K562 (cell line): ENCODE measurements around the gene NUP62CL. TPM values are rescaled to one million over a fixed set of nuclear protein-coding genes. Genes with fewer than 3 reads are reported as not detected.
A peak's percentile ranks its signal among the peaks of the same experiment; 100 is the strongest.

Experiments used
- CREM ChIP-seq: IDR thresholded peaks from 2 replicates; pipeline ENCODE4 v1.6.1; 2014; ENCODE audit warnings: antibody characterized with exemption, low read depth
- E2F3 ChIP-seq: fragments of 250-450 bp; sonication (Bioruptor Pico); IDR thresholded peaks from 2 replicates; pipeline ENCODE4 v1.4.0; 2020; ENCODE audit warnings: mild to moderate bottlenecking
- ESRRA ChIP-seq: fragments of 450-650 bp; IDR thresholded peaks from 2 replicates; pipeline ENCODE4 v1.6.1; 2014; ENCODE audit warnings: low read depth, mild to moderate bottlenecking, moderate library complexity, borderline replicate concordance
- FOXK2 ChIP-seq, 2 experiments: fragments of 450-650 bp; IDR thresholded peaks in 1 of 2; conservative IDR thresholded peaks in 1 of 2; 2 replicates each; pipeline ENCODE4 v1.6.1; 2016; ENCODE audit warnings: low read depth in 2 of 2, mild to moderate bottlenecking in 1 of 2
- GATAD2B ChIP-seq: fragments of 450-650 bp; IDR thresholded peaks from 2 replicates; pipeline ENCODE4 v1.6.1; 2017; ENCODE audit warnings: mild to moderate bottlenecking, borderline replicate concordance
- JUN ChIP-seq, 2 experiments: sonication (generic) in 1 of 2; formaldehyde crosslinking in 1 of 2; IDR thresholded peaks; 2 replicates each; pipeline versions ENCODE4 v1.6.1 to v1.8.0; 2012 to 2022; ENCODE audit warnings: borderline replicate concordance in 2 of 2, mild to moderate bottlenecking in 2 of 2, improper control_type of control experiment in 1 of 2, low read depth in 1 of 2, low read length in 1 of 2, missing genetic modification reagents in 1 of 2
- KDM2B ChIP-seq: fragments of 250-450 bp; sonication (Bioruptor Pico); IDR thresholded peaks from 2 replicates; pipeline ENCODE4 v1.8.0; 2021; ENCODE audit warnings: mild to moderate bottlenecking, moderate library complexity
- MTA1 ChIP-seq: fragments of 450-650 bp; IDR thresholded peaks from 2 replicates; pipeline ENCODE4 v1.6.1; 2017; ENCODE audit warnings: borderline replicate concordance
- NEUROD1 ChIP-seq: fragments of 150-350 bp; IDR thresholded peaks from 2 replicates; pipeline ENCODE4 v1.6.1; 2014; ENCODE audit warnings: borderline replicate concordance, low read length, low read depth; ENCODE audit not compliant: partially characterized antibody
- NRF1 ChIP-seq, 2 experiments: fragments of 450-650 bp; IDR thresholded peaks in 1 of 2; conservative IDR thresholded peaks in 1 of 2; 2 replicates each; pipeline ENCODE4 v1.6.1; 2014; ENCODE audit warnings: mild to moderate bottlenecking in 2 of 2
- PBX2 ChIP-seq, 2 experiments: IDR thresholded peaks in 1 of 2; conservative IDR thresholded peaks in 1 of 2; 2 replicates each; pipeline ENCODE4 v1.6.1; 2016; ENCODE audit warnings: low read depth in 2 of 2, mild to moderate bottlenecking in 1 of 2, missing compliant biosample characterization in 1 of 2, missing genetic modification characterization in 1 of 2, moderate library complexity in 1 of 2
- RBM22 ChIP-seq: fragments of 200-400 bp; formaldehyde crosslinking; IDR thresholded peaks from 2 replicates; pipeline ENCODE4 v1.6.1; 2018; ENCODE audit warnings: low read length, low read depth; ENCODE audit not compliant: poor library complexity, severe bottlenecking
- RUNX1 ChIP-seq: sonication (generic); IDR thresholded peaks from 2 replicates; pipeline ENCODE4 v1.6.1; 2016; ENCODE audit warnings: antibody characterized with exemption, low read depth
- TCF7L2 ChIP-seq: fragments of 150-350 bp; IDR thresholded peaks from 2 replicates; pipeline ENCODE4 v1.6.1; 2016; ENCODE audit warnings: low read depth, mild to moderate bottlenecking, low read length, moderate library complexity
- ZBTB43 ChIP-seq: sonication (generic); formaldehyde crosslinking; IDR thresholded peaks from 2 replicates; pipeline ENCODE4 v1.8.0; 2023; ENCODE audit warnings: mild to moderate bottlenecking, missing genetic modification reagents
- ZKSCAN1 ChIP-seq: fragments of 150-350 bp; IDR thresholded peaks from 2 replicates; pipeline ENCODE4 v1.6.1; 2016; ENCODE audit warnings: low read depth, low read length
- ZNF134 ChIP-seq: fragments of 250-450 bp; sonication (Bioruptor Pico); conservative IDR thresholded peaks from 2 replicates; pipeline ENCODE4 v1.4.0; 2020
- ZNF140 ChIP-seq: fragments of 250-450 bp; sonication (Bioruptor Pico); IDR thresholded peaks from 2 replicates; pipeline ENCODE4 v1.8.0; 2021; ENCODE audit warnings: moderate library complexity, mild to moderate bottlenecking, inconsistent platforms
- ZNF23 ChIP-seq: fragments of 250-450 bp; sonication (Bioruptor Pico); IDR thresholded peaks from 2 replicates; pipeline ENCODE4 v1.4.0; 2020; ENCODE audit warnings: mild to moderate bottlenecking
- ZNF347 ChIP-seq: fragments of 450-650 bp; formaldehyde crosslinking; IDR thresholded peaks from 2 replicates; pipeline ENCODE4 v1.4.0; 2020; ENCODE audit warnings: low read depth, mild to moderate bottlenecking, moderate library complexity
- ZNF41 ChIP-seq: fragments of 250-450 bp; sonication (Bioruptor Pico); conservative IDR thresholded peaks from 2 replicates; pipeline ENCODE4 v1.4.0; 2020; ENCODE audit warnings: mild to moderate bottlenecking
- ZNF512 ChIP-seq: IDR thresholded peaks from 2 replicates; pipeline ENCODE4 v1.6.1; 2016; ENCODE audit warnings: missing genetic modification characterization, missing compliant biosample characterization
- ZNF707 ChIP-seq: fragments of 250-450 bp; sonication (Bioruptor Pico); conservative IDR thresholded peaks from 2 replicates; pipeline ENCODE4 v1.8.0; 2022; ENCODE audit warnings: inconsistent platforms, mild to moderate bottlenecking, moderate library complexity
- polyA plus RNA-seq, 8 experiments: library from polyadenylated mRNA; depleted of rRNA in 4 of 8; stranded (reverse) in 5 of 8; unstranded in 3 of 8; fragments of >200 nt; fragmentation: Nextera tagmentation in 2 of 8; fragmentation: Illumina TruSeq in 1 of 8; extraction: Ambion mirVana in 2 of 8; extraction: Trizol in 1 of 8; gene quantifications; 2 replicates each; pipeline versions ENCODE4 v1.2.1 to v1.2.3, GENCODE V29; 2011 to 2014; ENCODE audit warnings: inconsistent platforms in 1 of 8, missing spikeins in 1 of 8
- total RNA-seq, 7 experiments: library from RNA; depleted of rRNA in 6 of 7; stranded (reverse); fragments of >200 nt in 6 of 7; fragmentation: Illumina TruSeq in 2 of 7; extraction: Trizol in 2 of 7; gene quantifications; 2 replicates each; pipeline versions ENCODE4 v1.2.1 to v1.2.3, GENCODE V29; 2011 to 2021; ENCODE audit warnings: low replicate concordance in 1 of 7

The NUP62CL gene
- total and polyA plus RNA-seq, 9 of the 15 experiments (the other 6 are each of a cell fraction or from before 2014, with no cell fraction given) = 29.7 to 101 (median 42.7) TPM

GRCh38 chrX:107118322-107119147, 87.7 kb downstream of the NUP62CL start, which contains the start of gene RBM41 (continued):
- TF ChIP-seq ZNF134 (CRISPR knock-in tag) (no peak), ESRRA (no peak), KDM2B (CRISPR knock-in tag) (no peak), NRF1 (conservative IDR thresholded peaks at IDR 0.05 in 1 of 2, IDR thresholded peaks at IDR 0.05 in 1 of 2) (no peak), FOXK2 (conservative IDR thresholded peaks at IDR 0.05 in 1 of 2, IDR thresholded peaks at IDR 0.05 in 1 of 2; ENCODE audit: low read depth in 2 of 2) (peak; percentile 37 to 64; a peak in 1 of 4 replicates), ZNF347 (no peak), ZKSCAN1 (no peak), CREM (no peak; the same call in 1 of the 2 replicates), JUN (IDR thresholded peaks at IDR 0.05; ENCODE audit: borderline replicate concordance, low read depth, low read length) (no peak), JUN (CRISPR knock-in tag; IDR thresholded peaks at IDR 0.05; ENCODE audit: borderline replicate concordance) (no peak), ZNF707 (CRISPR knock-in tag) (no peak), MTA1 (no peak), PBX2 (CRISPR knock-in tag; IDR thresholded peaks at IDR 0.05; ENCODE audit: low read depth) (no peak), PBX2 (tag; conservative IDR thresholded peaks at IDR 0.05; ENCODE audit: low read depth) (no peak), E2F3 (no peak), ZBTB43 (CRISPR knock-in tag) (no peak), RBM22 (peak; percentile 46), RUNX1 (no peak), ZNF140 (CRISPR knock-in tag) (no peak), ZNF512 (tag) (no peak), TCF7L2 (no peak), ZNF23 (CRISPR knock-in tag) (no peak), ZNF41 (CRISPR knock-in tag) (no peak), GATAD2B (no peak), NEUROD1 (no peak)
